Peyer's patch (tissue), 4 donors: ENCODE data around the gene ZNF774. TPM values are rescaled to one million over a fixed set of nuclear protein-coding genes. Genes with fewer than 3 reads are reported as not detected.

Experiments
- DNase-seq, 3 donors: peaks; one replicate each; pipeline ENCODE4 v3.0.0-alpha.2; 2017 to 2019
- H3K27ac ChIP-seq, 4 donors: fragments of 200-600 bp; sonication (generic); one replicate each; pipeline ENCODE4 v1.5.1; 2016 to 2019
- H3K27me3 ChIP-seq, 2 donors: fragments of 200-600 bp; sonication (generic); one replicate each; pipeline ENCODE4 v1.5.1; 2019
- H3K36me3 ChIP-seq, 3 donors: fragments of 200-600 bp; sonication (generic); one replicate each; pipeline ENCODE4 v1.5.1; 2016 to 2019
- H3K4me1 ChIP-seq, 4 donors: fragments of 200-600 bp; sonication (generic); one replicate each; pipeline ENCODE4 v1.5.1; 2016 to 2019
- H3K4me3 ChIP-seq, 4 donors: fragments of 200-600 bp; sonication (generic); 1 replicate in 3 of 4; 2 replicates in 1 of 4; pipeline ENCODE4 v1.5.1; 2016 to 2019; ENCODE audit warnings: mild to moderate bottlenecking in 1 of 4
- H3K9me3 ChIP-seq, 4 donors: fragments of 200-600 bp; sonication (generic); one replicate each; pipeline ENCODE4 v1.5.1; 2016 to 2019; ENCODE audit warnings: mild to moderate bottlenecking in 1 of 4
- CTCF ChIP-seq, 6 experiments: fragments of 450-650 bp in 4 of 6; fragments of 200-600 bp in 2 of 6; sonication (generic) in 1 of 6; IDR thresholded peaks; one replicate each; pipeline ENCODE4 v1.5.1; 2017 to 2019; ENCODE audit warnings: antibody characterized with exemption in 6 of 6, mild to moderate bottlenecking in 3 of 6, moderate library complexity in 1 of 6
- POLR2A ChIP-seq, 2 donors: fragments of 450-650 bp; IDR thresholded peaks; one replicate each; pipeline ENCODE4 v1.5.1; 2017; ENCODE audit warnings: antibody characterized with exemption in 2 of 2, mild to moderate bottlenecking in 2 of 2, moderate library complexity in 2 of 2
- total RNA-seq, 4 donors: library from RNA; depleted of rRNA; stranded (reverse); fragments of >200 nt; gene quantifications; one replicate each; pipeline ENCODE4 v1.1.0, GENCODE V29; 2016

ZNF774 gene
- total RNA-seq, 4 donors from 2014 or later: 4.0 to 11.7 (median 8.7) TPM

GRCh38 chr15:90337256-90337655 lies 14.8 kb upstream of the ZNF774 start:
- Histone ChIP-seq H3K27me3 (no peaks in the 10 kb centered on the region), H3K9me3 (no peaks in the 10 kb centered on the region), H3K27ac (no peak overlapping the region), H3K36me3 (no peaks in the 10 kb centered on the region), H3K4me1 (peaks cover 0 to 12% (median 0%) of the 10 kb centered on the region in 4 donors), H3K4me3 (no peak overlapping the region)
- TF ChIP-seq CTCF (IDR thresholded peaks at IDR 0.05) (no peak), POLR2A (IDR thresholded peaks at IDR 0.05) (no peak)
- no peak for DNase-seq

GRCh38 chr15:90338532-90338931 lies 13.6 kb upstream of the ZNF774 start:
- H3K27ac ChIP-seq: no peak overlapping the region

GRCh38 chr15:90340345-90340744 lies 11.7 kb upstream of the ZNF774 start:
- peak in 2 of 3 donors; percentile 73 to 79 for DNase-seq
- no peak overlapping the region for H3K27ac ChIP-seq
- no peaks in the 10 kb centered on the region for H3K4me1 ChIP-seq
- TF ChIP-seq POLR2A (IDR thresholded peaks at IDR 0.05) (no peak), CTCF (IDR thresholded peaks at IDR 0.05) (peak in 2 of 6 experiments; percentile 35 to 36)
- no peaks in the 10 kb centered on the region for H3K27me3 ChIP-seq
- H3K36me3 ChIP-seq: no peaks in the 10 kb centered on the region
- no peak overlapping the region for H3K4me3 ChIP-seq
- H3K9me3 ChIP-seq: no peaks in the 10 kb centered on the region

More at GRCh38 chr15:90338532-90338931, 13.6 kb upstream of the ZNF774 start:
- Histone ChIP-seq H3K27me3 (no peaks in the 10 kb centered on the region), H3K4me3 (no peak overlapping the region), H3K4me1 (peaks cover 0 to under 1% (median 0%) of the 10 kb centered on the region in 4 donors), H3K36me3 (no peaks in the 10 kb centered on the region), H3K9me3 (no peaks in the 10 kb centered on the region)
- no peak for TF ChIP-seq POLR2A (IDR thresholded peaks at IDR 0.05)
- TF ChIP-seq CTCF (IDR thresholded peaks at IDR 0.05): no peak
- no peak for DNase-seq

GRCh38 chr15:90343302-90343790 lies 8.7 kb upstream of the ZNF774 start:
- Histone ChIP-seq H3K4me1 (no peaks in the 10 kb centered on the region), H3K27me3 (no peaks in the 10 kb centered on the region), H3K9me3 (no peaks in the 10 kb centered on the region), H3K36me3 (no peaks in the 10 kb centered on the region), H3K4me3 (no peak overlapping the region), H3K27ac (no peak overlapping the region)
- DNase-seq: no peak
- TF ChIP-seq POLR2A (IDR thresholded peaks at IDR 0.05): no peak
- TF ChIP-seq CTCF (IDR thresholded peaks at IDR 0.05): no peak

GRCh38 chr15:90344662-90345061 lies 7.4 kb upstream of the ZNF774 start:
- no peak for DNase-seq
- H3K36me3 ChIP-seq: no peaks in the 10 kb centered on the region

More at GRCh38 chr15:90344662-90345061, 7.4 kb upstream of the ZNF774 start:
- no peak overlapping the region for H3K27ac ChIP-seq
- TF ChIP-seq POLR2A (IDR thresholded peaks at IDR 0.05) (no peak), CTCF (IDR thresholded peaks at IDR 0.05) (no peak)
- no peaks in the 10 kb centered on the region for H3K9me3 ChIP-seq
- no peaks in the 10 kb centered on the region for H3K27me3 ChIP-seq
- no peaks in the 10 kb centered on the region for H3K4me1 ChIP-seq
- H3K4me3 ChIP-seq: no peak overlapping the region
